GM12891 (cell line): ENCODE measurements around the gene CHPF.

Experiments
- POLR2A ChIP-seq: IDR thresholded peaks from 2 replicates; pipeline ENCODE4 v1.6.1; 2011; ENCODE audit warnings: low read depth, low read length, control low read depth
- POLR2AphosphoS5 ChIP-seq: IDR thresholded peaks from 2 replicates; pipeline ENCODE4 v1.6.1; 2011; ENCODE audit warnings: low read depth, low read length, control low read depth

DNA sequence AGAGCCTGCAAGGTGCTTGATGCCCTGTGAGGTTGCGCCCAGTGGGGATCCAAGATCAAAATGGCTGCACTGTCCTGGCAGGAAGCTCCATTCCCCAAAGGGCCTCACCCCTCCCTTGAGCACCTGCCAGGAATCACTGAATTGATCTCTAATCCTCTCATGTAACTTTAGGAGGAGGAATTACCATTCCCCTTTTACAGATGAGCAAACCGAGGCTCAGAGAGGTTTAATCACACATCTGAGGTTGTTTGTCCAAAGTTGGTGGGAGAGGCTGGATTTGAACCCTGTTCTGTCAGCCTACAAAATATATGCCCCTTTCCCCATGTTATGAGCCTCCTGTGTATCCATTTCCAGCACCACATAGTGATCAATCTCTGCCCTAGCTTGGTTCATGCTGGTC is 18.8 kb downstream of the CHPF start:
- TF ChIP-seq POLR2A, result no peak
- no peak for TF ChIP-seq POLR2AphosphoS5
